IMR-90 (cell line): ENCODE measurements around the gene AFAP1L2. TPM values are rescaled to one million over a fixed set of nuclear protein-coding genes. Genes with fewer than 3 reads are reported as not detected.

Experiments
- ATAC-seq: fragments of 200-7000 bp; cut with Tn5 transposase; 2 replicates; pipeline ENCODE4 v1.9.1; 2020; ENCODE audit warnings: low read depth, mild to moderate bottlenecking, moderate library complexity
- BruUV-seq: library from RNA; stranded (reverse); fragments of 400-500 nt; replicated peaks from 2 replicates; lab custom pipeline; 2021; lab: Mats Ljungman, UMichigan
- CTCF ChIA-PET: fragments of 300-600 bp; formaldehyde crosslinking; extraction: SDS; loops from one replicate; lab custom pipeline; 2021; ENCODE audit warnings: antibody characterized with exemption; lab: Yijun Ruan, JAX
- POLR2A ChIA-PET: fragments of 300-600 bp; sonication (Branson Sonifier 250); formaldehyde crosslinking; loops from one replicate; lab custom pipeline; 2022; ENCODE audit warnings: antibody characterized with exemption; ENCODE audit not compliant: unreplicated experiment; lab: Charles Lee
- DNase-seq: peaks from one replicate; pipeline ENCODE4 v3.0.0; 2013
- H2AFZ ChIP-seq: replicated peaks from 2 replicates; pipeline ENCODE3; 2013; ENCODE audit warnings: low read length, mild to moderate bottlenecking; ENCODE audit not compliant: poor library complexity
- H2AK5ac ChIP-seq: 2 replicates; pipeline ENCODE4 v1.6.1; 2013; ENCODE audit warnings: low read depth, low read length, inconsistent platforms
- H2AK9ac ChIP-seq: replicated peaks from 2 replicates; pipeline ENCODE3; 2013; ENCODE audit warnings: mild to moderate bottlenecking, low read depth, low read length, moderate library complexity; ENCODE audit not compliant: poor library complexity
- H2BK120ac ChIP-seq: 2 replicates; pipeline ENCODE4 v1.6.1; 2013; ENCODE audit warnings: low read depth, low read length, inconsistent platforms
- H2BK15ac ChIP-seq: 3 replicates; pipeline ENCODE4 v1.6.1; 2013; ENCODE audit warnings: low read depth, low read length, inconsistent platforms
- H2BK20ac ChIP-seq: 2 replicates; pipeline ENCODE4 v1.6.1; 2013; ENCODE audit warnings: low read depth, mild to moderate bottlenecking, inconsistent platforms, low read length, moderate library complexity
- H2BK5ac ChIP-seq: 2 replicates; pipeline ENCODE4 v1.6.1; 2013; ENCODE audit warnings: mild to moderate bottlenecking, low read depth, low read length, inconsistent platforms; ENCODE audit not compliant: poor library complexity, severe bottlenecking
- H3K14ac ChIP-seq: replicated peaks from 2 replicates; pipeline ENCODE4 v1.6.1; 2013; ENCODE audit warnings: low read depth, low read length, inconsistent platforms
- H3K18ac ChIP-seq: 2 replicates; pipeline ENCODE4 v1.6.1; 2013; ENCODE audit warnings: low read depth, low read length, control low read depth
- H3K23ac ChIP-seq: 2 replicates; pipeline ENCODE4 v1.6.1; 2013; ENCODE audit warnings: low read depth, low read length, inconsistent platforms
- H3K27ac ChIP-seq: 2 replicates; pipeline ENCODE4 v1.5.1; 2013; ENCODE audit warnings: mild to moderate bottlenecking, control low read depth, low read length; ENCODE audit not compliant: insufficient read depth
- H3K27me3 ChIP-seq: 2 replicates; pipeline ENCODE4 v1.6.1; 2013; ENCODE audit warnings: low read length; ENCODE audit not compliant: control insufficient read depth, insufficient read depth
- H3K36me3 ChIP-seq: 2 replicates; pipeline ENCODE4 v1.6.1; 2013; ENCODE audit warnings: low read length, mixed read lengths; ENCODE audit not compliant: control insufficient read depth, insufficient read depth
- H3K4ac ChIP-seq: 2 replicates; pipeline ENCODE4 v1.6.1; 2013; ENCODE audit warnings: low read depth, low read length, inconsistent platforms
- H3K4me1 ChIP-seq: 2 replicates; pipeline ENCODE4 v1.6.1; 2013; ENCODE audit warnings: low read length, mixed read lengths; ENCODE audit not compliant: control insufficient read depth, insufficient read depth
- H3K4me2 ChIP-seq: 2 replicates; pipeline ENCODE4 v1.6.1; 2013; ENCODE audit warnings: low read depth, mild to moderate bottlenecking, control low read depth, low read length, moderate library complexity
- H3K4me3 ChIP-seq: 2 replicates; pipeline ENCODE4 v1.5.1; 2013; ENCODE audit warnings: low read depth, mild to moderate bottlenecking, control low read depth, low read length, moderate library complexity; ENCODE audit not compliant: insufficient read depth
- H3K56ac ChIP-seq: 2 replicates; pipeline ENCODE4 v1.6.1; 2013; ENCODE audit warnings: low read length, inconsistent platforms; ENCODE audit not compliant: insufficient read depth; ENCODE audit errors: extremely low read depth
- H3K79me1 ChIP-seq, 2 experiments: 2 replicates each; pipeline ENCODE4 v1.6.1; 2013; ENCODE audit warnings: low read length in 2 of 2, inconsistent platforms in 1 of 2, low read depth in 1 of 2
- H3K9ac ChIP-seq: 2 replicates; pipeline ENCODE4 v1.6.1; 2013; ENCODE audit warnings: low read depth, low read length, control low read depth
- H3K9me1 ChIP-seq: 2 replicates; pipeline ENCODE4 v1.6.1; 2013; ENCODE audit warnings: low read length, inconsistent platforms; ENCODE audit not compliant: insufficient read depth
- H3K9me3 ChIP-seq: 2 replicates; pipeline ENCODE4 v1.6.1; 2013; ENCODE audit warnings: low read length; ENCODE audit not compliant: control insufficient read depth, insufficient read depth
- H4K20me1 ChIP-seq: 2 replicates; pipeline ENCODE4 v1.6.1; 2013; ENCODE audit warnings: low read length, inconsistent platforms; ENCODE audit not compliant: insufficient read depth
- H4K5ac ChIP-seq: 2 replicates; pipeline ENCODE4 v1.6.1; 2013; ENCODE audit warnings: mild to moderate bottlenecking, low read depth, low read length, control low read depth
- H4K8ac ChIP-seq, 2 experiments: 2 replicates each; pipeline ENCODE4 v1.6.1; 2013; ENCODE audit warnings: low read depth in 2 of 2, low read length in 2 of 2, control low read depth in 1 of 2, inconsistent platforms in 1 of 2
- H4K91ac ChIP-seq: 2 replicates; pipeline ENCODE4 v1.6.1; 2013; ENCODE audit warnings: low read depth, low read length, inconsistent platforms; ENCODE audit not compliant: insufficient read depth
- BHLHE40 ChIP-seq: fragments of 150-350 bp; IDR thresholded peaks from 2 replicates; pipeline ENCODE4 v1.6.1; 2016; ENCODE audit warnings: mild to moderate bottlenecking, low read depth, low read length
- CEBPB ChIP-seq: IDR thresholded peaks from 2 replicates; pipeline ENCODE4 v1.6.1; 2012; ENCODE audit warnings: low read depth, low read length, improper control_type of control experiment
- CHD1 ChIP-seq: IDR thresholded peaks from 2 replicates; pipeline ENCODE4 v1.6.1; 2012; ENCODE audit warnings: low read depth, low read length, improper control_type of control experiment
- ELK1 ChIP-seq: fragments of 150-350 bp; IDR thresholded peaks from 2 replicates; pipeline ENCODE4 v1.6.1; 2016; ENCODE audit warnings: low read depth, mild to moderate bottlenecking, low read length, moderate library complexity, borderline replicate concordance
- FOS ChIP-seq: fragments of 150-350 bp; IDR thresholded peaks from 2 replicates; pipeline ENCODE4 v1.6.1; 2016; ENCODE audit warnings: low read depth, low read length
- MAZ ChIP-seq: IDR thresholded peaks from 2 replicates; pipeline ENCODE4 v1.6.1; 2012; ENCODE audit warnings: low read depth, mild to moderate bottlenecking, low read length, improper control_type of control experiment, moderate library complexity, borderline replicate concordance
- MXI1 ChIP-seq: IDR thresholded peaks from 2 replicates; pipeline ENCODE4 v1.6.1; 2012; ENCODE audit warnings: low read depth, mild to moderate bottlenecking, low read length, moderate library complexity, borderline replicate concordance
- NFE2L2 ChIP-seq: fragments of 150-350 bp; IDR thresholded peaks from 2 replicates; pipeline ENCODE4 v1.6.1; 2016; ENCODE audit warnings: low read depth, mild to moderate bottlenecking, low read length
- POLR2A ChIP-seq: IDR thresholded peaks from 2 replicates; pipeline ENCODE4 v1.6.1; 2012; ENCODE audit warnings: mild to moderate bottlenecking, low read depth, low read length
- SMC3 ChIP-seq: fragments of 150-350 bp; IDR thresholded peaks from 2 replicates; pipeline ENCODE4 v1.6.1; 2016; ENCODE audit warnings: low read depth, mild to moderate bottlenecking, antibody characterized with exemption, low read length, moderate library complexity
- USF2 ChIP-seq: fragments of 150-350 bp; IDR thresholded peaks from 2 replicates; pipeline ENCODE4 v1.6.1; 2017; ENCODE audit warnings: mild to moderate bottlenecking, antibody characterized with exemption, low read length, low read depth
- WGBS, 2 experiments: methylation state at CpG; one replicate each; pipeline versions ENCODE4 v1.1.5 to v1.1.7; 2013; ENCODE audit warnings: missing lambda C conversion rate in 2 of 2; ENCODE audit not compliant: insufficient read length in 1 of 2; ENCODE audit errors: extremely low coverage in 2 of 2; 5-methylcytosine and 5-hydroxymethylcytosine counted together
- dilution Hi-C: fragments of 300-500 bp; cut with HindIII; formaldehyde crosslinking; loops from one replicate; pipeline ENCODE4 v1.14.3; 2018; ENCODE audit warnings: low sequenced_read_pairs; ENCODE audit not compliant: unreplicated experiment
- in situ Hi-C: fragments of 300-500 bp; cut with MboI; formaldehyde crosslinking; loops from 3 replicates; pipeline ENCODE4 v1.14.3; 2019; ENCODE audit warnings: low sequenced_read_pairs, inconsistent platforms, mixed read lengths
- intact Hi-C: fragments of 100-400 bp; cut with micrococcal nuclease; formaldehyde crosslinking; loops from 2 replicates; pipeline ENCODE4 v1.10.0; 2022
- polyA plus RNA-seq, 3 experiments: library from polyadenylated mRNA; depleted of rRNA; stranded (reverse); fragments of >200 nt; gene quantifications; 2 replicates each; pipeline ENCODE4 v1.2.3, GENCODE V29; 2012; ENCODE audit warnings: low replicate concordance in 1 of 3
- total RNA-seq: library from RNA; depleted of rRNA; stranded (reverse); fragments of >200 nt; gene quantifications from 2 replicates; pipeline ENCODE4 v1.2.3, GENCODE V29; 2012

AFAP1L2 gene
- total and polyA plus RNA-seq, 2 of the 4 experiments (the other 2 are of a cell fraction): under 0.01 to 0.10 TPM

GRCh38 chr10:114283091-114283490 lies 121.2 kb downstream of the AFAP1L2 start:
- H3K79me1 ChIP-seq: no peaks in the 10 kb centered on the region
- no peak overlapping the region for H2BK5ac ChIP-seq

More at GRCh38 chr10:114283091-114283490, 121.2 kb downstream of the AFAP1L2 start:
- Histone ChIP-seq H3K27me3 (peaks cover 54% of the 10 kb centered on the region), H4K5ac (no peak overlapping the region), H2BK15ac (no peak overlapping the region), H3K9ac (no peak overlapping the region), H3K27ac (no peak overlapping the region), H2BK20ac (0 out of 2 replicates have a peak overlapping the region, but pooled peaks have one; percentile 6), H3K36me3 (no peaks in the 10 kb centered on the region), H3K4me2 (no peak overlapping the region), H4K91ac (no peak overlapping the region), H2AFZ (no peak overlapping the region), H2AK5ac (no peak overlapping the region), H3K14ac (no peak overlapping the region), H2AK9ac (no peak overlapping the region), H3K9me3 (no peaks in the 10 kb centered on the region), H3K18ac (no peak overlapping the region), H3K4ac (no peak overlapping the region), H3K56ac (no peak overlapping the region), H3K4me3 (no peak overlapping the region), H3K4me1 (no peaks in the 10 kb centered on the region), H3K9me1 (no peaks in the 10 kb centered on the region), H4K8ac (no peak overlapping the region), H2BK120ac (no peak overlapping the region), H3K23ac (no peak overlapping the region), H4K20me1 (no peaks in the 10 kb centered on the region)
- intact Hi-C loops: no loop called here
- no peak for TF ChIP-seq NFE2L2
- TF ChIP-seq MXI1: no peak
- TF ChIP-seq SMC3: no peak
- TF ChIP-seq CEBPB: no peak
- no peak for TF ChIP-seq CHD1
- TF ChIP-seq BHLHE40: no peak
- TF ChIP-seq POLR2A: no peak
- TF ChIP-seq FOS: no peak
- TF ChIP-seq MAZ: no peak
- no peak for TF ChIP-seq ELK1
- TF ChIP-seq USF2: no peak
- no TSS peak for BruUV-seq
- dilution Hi-C loops: no loop called here
- ATAC-seq: no peak
- ChIA-PET CTCF (no interaction called here), POLR2A (no interaction called here)
- no peak for DNase-seq
- in situ Hi-C loops: no loop called here
- WGBS, 2 experiments: 88% methylated on average over 7 of the region's 10 CpGs; no CpG with 5 or more reads in 1 of the 2 experiments
